ENCODE results near the gene PDIA2. TPM values are rescaled to one million over a fixed set of nuclear protein-coding genes. Genes with fewer than 3 reads are reported as not detected.
"Not testable (repeated sequence)": the region's sequence is repeated elsewhere in the genome, so short reads cannot be mapped to it uniquely, and the experiment has no call there.

Gene PDIA2
- total RNA-seq, 1 experiment from 2014 or later: 1.1 TPM

GRCh38 chr16:333406-334094 lies 50.6 kb downstream of the PDIA2 start:
- BruUV-seq (replicated peaks): no TSS peak
- DNase-seq (ENCODE audit: low read depth, low spot score) (no peak), ATAC-seq (0 out of 2 replicates have a peak, but pooled peaks have one; percentile 19)
- H3K4me1 ChIP-seq (ENCODE audit: control insufficient read depth, insufficient read depth, low read length): peaks cover 27% of the 10 kb centered on the region
- TF ChIP-seq SIN3A (IDR thresholded peaks at IDR 0.05; ENCODE audit: borderline replicate concordance, insufficient read depth, low read depth, low read length): no peak
- no peaks in the 10 kb centered on the region for H3K9me3 ChIP-seq (ENCODE audit: control insufficient read depth, insufficient read depth, low read depth, low read length)
- CTCF ChIA-PET: no interaction called here
- H3K36me3 ChIP-seq (ENCODE audit: control insufficient read depth, insufficient read depth, low read length): no peaks in the 10 kb centered on the region
- in situ Hi-C loops (cut with HindIII; ENCODE audit: low pct_unique_long_range_greater_than_20kb, low sequenced_read_pairs) (no loop called here), intact Hi-C loops (cut with micrococcal nuclease; ENCODE audit: unreplicated experiment) (no loop called here)
- POLR2A ChIA-PET: no interaction called here
- H3K27me3 ChIP-seq (ENCODE audit: control insufficient read depth, insufficient read depth, low read length): no peaks in the 10 kb centered on the region
- no peak overlapping the region; the same call in 1 of the 2 replicates for H3K27ac ChIP-seq (ENCODE audit: low read length)
- no peak overlapping the region for H3K4me3 ChIP-seq (ENCODE audit: low read depth in 2 of 2, low read length in 2 of 2)

GRCh38 chr16:334164-334832 lies 51.3 kb downstream of the PDIA2 start:
- intact Hi-C loops (cut with micrococcal nuclease; ENCODE audit: unreplicated experiment); H3K36me3 ChIP-seq (ENCODE audit: control insufficient read depth, insufficient read depth, low read length); H3K9me3 ChIP-seq (ENCODE audit: control insufficient read depth, insufficient read depth, low read depth, low read length); POLR2A ChIA-PET; DNase-seq (ENCODE audit: low read depth, low spot score); BruUV-seq (replicated peaks); H3K27me3 ChIP-seq (ENCODE audit: control insufficient read depth, insufficient read depth, low read length); H3K4me3 ChIP-seq (ENCODE audit: low read depth in 2 of 2, low read length in 2 of 2); H3K27ac ChIP-seq (ENCODE audit: low read length); ATAC-seq; CTCF ChIA-PET; in situ Hi-C loops (cut with HindIII; ENCODE audit: low pct_unique_long_range_greater_than_20kb, low sequenced_read_pairs): not testable (repeated sequence)
- peaks cover 27% of the 10 kb centered on the region for H3K4me1 ChIP-seq (ENCODE audit: control insufficient read depth, insufficient read depth, low read length)

GRCh38 chr16:334861-335632 lies 52.1 kb downstream of the PDIA2 start:
- CTCF ChIA-PET; BruUV-seq (replicated peaks); ATAC-seq; H3K27me3 ChIP-seq (ENCODE audit: control insufficient read depth, insufficient read depth, low read length); H3K9me3 ChIP-seq (ENCODE audit: control insufficient read depth, insufficient read depth, low read depth, low read length); in situ Hi-C loops (cut with HindIII; ENCODE audit: low pct_unique_long_range_greater_than_20kb, low sequenced_read_pairs); H3K36me3 ChIP-seq (ENCODE audit: control insufficient read depth, insufficient read depth, low read length); POLR2A ChIA-PET; DNase-seq (ENCODE audit: low read depth, low spot score); H3K4me3 ChIP-seq (ENCODE audit: low read depth in 2 of 2, low read length in 2 of 2); intact Hi-C loops (cut with micrococcal nuclease; ENCODE audit: unreplicated experiment): not testable (repeated sequence)
- Histone ChIP-seq H3K4me1 (ENCODE audit: control insufficient read depth, insufficient read depth, low read length) (peaks cover 27% of the 10 kb centered on the region), H3K27ac (ENCODE audit: low read length) (peak overlapping the region; percentile 52; the same call in 1 of the 2 replicates)

GRCh38 chr16:336269-336668 lies 53.3 kb downstream of the PDIA2 start:
- POLR2A ChIA-PET: interaction anchor here (0.6 kb wide), 1 partner anchor 28 kb away, joined by 5 read pairs; no protein-coding TSS in a partner anchor
- in situ Hi-C loops (cut with HindIII; ENCODE audit: low pct_unique_long_range_greater_than_20kb, low sequenced_read_pairs): no loop called here
- intact Hi-C loops (cut with micrococcal nuclease; ENCODE audit: unreplicated experiment): no loop called here
- Histone ChIP-seq H3K4me1 (ENCODE audit: control insufficient read depth, insufficient read depth, low read length) (peaks cover 17% of the 10 kb centered on the region), H3K27me3 (ENCODE audit: control insufficient read depth, insufficient read depth, low read length) (no peaks in the 10 kb centered on the region), H3K9me3 (ENCODE audit: control insufficient read depth, insufficient read depth, low read depth, low read length) (no peaks in the 10 kb centered on the region), H3K4me3 (ENCODE audit: low read depth in 2 of 2, low read length in 2 of 2) (no peak overlapping the region), H3K36me3 (ENCODE audit: control insufficient read depth, insufficient read depth, low read length) (no peaks in the 10 kb centered on the region), H3K27ac (ENCODE audit: low read length) (no peak overlapping the region)
- no peak for TF ChIP-seq CTCF (IDR thresholded peaks at IDR 0.05)
- no peak for TF ChIP-seq POLR2AphosphoS5 (IDR thresholded peaks at IDR 0.05; ENCODE audit: low read depth, low read length)
- TF ChIP-seq SIN3A (IDR thresholded peaks at IDR 0.05; ENCODE audit: borderline replicate concordance, insufficient read depth, low read depth, low read length): no peak
- TF ChIP-seq REST (IDR thresholded peaks at IDR 0.05; ENCODE audit: insufficient read depth in 1 of 2, low read depth in 2 of 2, low read length in 1 of 2): no peak
- TF ChIP-seq TCF7L2 (IDR thresholded peaks at IDR 0.05; ENCODE audit: low read depth, low read length): no peak
- no TSS peak for BruUV-seq (replicated peaks)
- DNase-seq (ENCODE audit: low read depth, low spot score) (no peak), ATAC-seq (no peak)
- CTCF ChIA-PET: no interaction called here
